ENCODE results near the gene GLI3. TPM values are rescaled to one million over a fixed set of nuclear protein-coding genes. Genes with fewer than 3 reads are reported as not detected.

The GLI3 gene
- total RNA-seq, 4 donors from 2014 or later: 8.6 to 12.6 (median 8.7) TPM

DNA sequence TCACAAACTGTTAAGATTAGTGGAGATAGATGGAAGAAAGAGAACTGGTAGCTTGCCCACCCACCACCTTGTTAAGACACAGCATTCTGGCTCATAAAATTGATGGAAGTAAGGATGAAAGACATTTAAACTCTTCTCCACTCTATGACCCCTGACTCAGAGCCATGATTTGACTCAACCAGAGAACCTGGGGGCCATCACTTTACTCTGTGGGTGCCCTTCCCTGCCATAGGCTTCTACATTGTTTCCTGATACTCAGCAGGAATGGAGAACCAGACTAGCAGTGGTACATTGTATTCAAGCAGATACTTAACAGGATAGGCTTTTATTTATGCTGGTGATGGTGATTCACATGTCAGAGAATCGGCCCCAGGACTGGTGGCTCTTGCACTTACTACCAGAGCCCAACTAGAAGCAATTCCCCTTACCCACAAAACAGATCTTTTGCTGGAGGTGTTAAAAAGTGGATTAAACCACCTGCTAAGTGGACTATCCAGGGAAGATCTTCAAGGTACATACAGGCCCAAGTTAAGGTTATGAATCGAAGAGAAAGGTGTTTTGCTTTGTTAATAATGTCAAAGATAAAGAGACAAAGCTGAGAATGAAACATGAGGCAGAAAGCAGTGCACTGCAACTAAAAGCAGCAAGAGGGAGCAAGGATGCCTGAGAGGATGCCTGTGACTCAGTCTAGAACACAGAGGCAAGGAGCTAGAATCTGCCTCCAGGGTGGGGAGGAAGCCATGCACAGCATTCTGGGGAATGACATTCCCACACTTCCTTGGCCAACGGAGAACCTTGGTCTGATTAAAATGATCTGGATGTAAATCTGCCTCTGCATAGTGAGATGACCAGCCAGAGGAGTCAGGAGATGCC is 36.0 kb upstream of the GLI3 start:
- Histone ChIP-seq H3K4me1 (no peaks in the 10 kb centered on the region), H3K27me3 (no peaks in the 10 kb centered on the region), H3K9me3 (no peaks in the 10 kb centered on the region), H3K27ac (no peak overlapping the region), H3K36me3 (no peaks in the 10 kb centered on the region), H3K4me3 (no peak overlapping the region)
- WGBS, 2 donors: 67 to 73% methylated on average over 3 of the region's 3 CpGs
- DNase-seq (ENCODE audit: low spot score in 2 of 2): no peak
- TF ChIP-seq, protein P1, sequence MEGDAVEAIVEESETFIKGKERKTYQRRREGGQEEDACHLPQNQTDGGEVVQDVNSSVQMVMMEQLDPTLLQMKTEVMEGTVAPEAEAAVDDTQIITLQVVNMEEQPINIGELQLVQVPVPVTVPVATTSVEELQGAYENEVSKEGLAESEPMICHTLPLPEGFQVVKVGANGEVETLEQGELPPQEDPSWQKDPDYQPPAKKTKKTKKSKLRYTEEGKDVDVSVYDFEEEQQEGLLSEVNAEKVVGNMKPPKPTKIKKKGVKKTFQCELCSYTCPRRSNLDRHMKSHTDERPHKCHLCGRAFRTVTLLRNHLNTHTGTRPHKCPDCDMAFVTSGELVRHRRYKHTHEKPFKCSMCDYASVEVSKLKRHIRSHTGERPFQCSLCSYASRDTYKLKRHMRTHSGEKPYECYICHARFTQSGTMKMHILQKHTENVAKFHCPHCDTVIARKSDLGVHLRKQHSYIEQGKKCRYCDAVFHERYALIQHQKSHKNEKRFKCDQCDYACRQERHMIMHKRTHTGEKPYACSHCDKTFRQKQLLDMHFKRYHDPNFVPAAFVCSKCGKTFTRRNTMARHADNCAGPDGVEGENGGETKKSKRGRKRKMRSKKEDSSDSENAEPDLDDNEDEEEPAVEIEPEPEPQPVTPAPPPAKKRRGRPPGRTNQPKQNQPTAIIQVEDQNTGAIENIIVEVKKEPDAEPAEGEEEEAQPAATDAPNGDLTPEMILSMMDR (IDR thresholded peaks at IDR 0.05): peak in 1 of 5 experiments; percentile 10
- TF ChIP-seq POLR2A (IDR thresholded peaks at IDR 0.05): no peak

DNA sequence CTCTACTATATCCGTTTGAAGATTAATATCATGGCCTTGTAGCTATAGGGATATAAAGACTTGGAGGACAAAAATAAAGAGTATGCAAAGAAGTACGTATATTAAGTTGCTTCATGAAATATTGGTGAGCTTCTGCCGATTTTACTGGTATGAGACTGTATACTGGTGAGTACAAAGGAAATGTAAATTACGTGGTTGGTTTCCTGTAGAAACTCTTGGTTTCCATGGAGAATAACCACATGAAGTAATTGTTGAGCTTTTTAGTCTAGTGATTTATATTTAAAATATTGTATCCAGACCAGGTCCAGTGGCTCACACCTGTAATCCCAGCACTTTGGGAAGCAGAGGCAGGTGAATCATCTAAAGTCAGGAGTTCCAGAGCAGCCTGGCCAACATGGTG is 32.2 kb upstream of the GLI3 start:
- Histone ChIP-seq H3K4me3 (no peak overlapping the region), H3K36me3 (no peaks in the 10 kb centered on the region), H3K27me3 (no peaks in the 10 kb centered on the region), H3K4me1 (no peaks in the 10 kb centered on the region), H3K27ac (no peak overlapping the region), H3K9me3 (no peaks in the 10 kb centered on the region)
- no peak for TF ChIP-seq EP300 (IDR thresholded peaks at IDR 0.05)
- TF ChIP-seq, protein P1 (IDR thresholded peaks at IDR 0.05): no peak
- TF ChIP-seq POLR2A (IDR thresholded peaks at IDR 0.05): no peak
- no peak for DNase-seq (ENCODE audit: low spot score in 2 of 2)
- 70 to 85% methylated on average over 4 of the region's 4 CpGs for WGBS, 2 donors

DNA sequence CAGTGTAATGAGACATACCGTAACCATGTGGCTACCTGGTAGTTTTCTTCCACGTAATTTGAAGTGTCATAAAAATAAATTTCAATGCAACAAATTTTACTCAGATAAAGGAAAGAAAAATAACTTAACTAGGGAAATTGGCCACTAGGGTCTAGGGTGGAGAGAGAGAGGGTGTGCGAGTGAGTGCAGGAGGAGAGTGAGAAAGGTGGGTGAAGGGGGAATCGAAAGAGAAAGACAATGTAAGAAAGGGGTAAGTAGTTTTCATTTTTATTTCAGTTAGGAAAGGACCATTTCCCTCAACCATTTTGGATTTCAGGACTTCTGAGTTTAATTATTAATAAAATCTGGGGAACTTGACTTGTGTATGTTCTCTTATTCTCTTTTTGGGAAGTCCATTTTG is 27.7 kb upstream of the GLI3 start:
- TF ChIP-seq POLR2A (IDR thresholded peaks at IDR 0.05) (no peak), EP300 (IDR thresholded peaks at IDR 0.05) (no peak)
- TF ChIP-seq, protein P1 (IDR thresholded peaks at IDR 0.05): no peak
- Histone ChIP-seq H3K4me1 (no peaks in the 10 kb centered on the region), H3K9me3 (no peaks in the 10 kb centered on the region), H3K27me3 (no peaks in the 10 kb centered on the region), H3K4me3 (no peak overlapping the region), H3K27ac (no peak overlapping the region), H3K36me3 (no peaks in the 10 kb centered on the region)
- 91 to 92% methylated on average over 4 of the region's 4 CpGs for WGBS, 2 donors
- DNase-seq (ENCODE audit: low spot score in 2 of 2): no peak

GRCh38 chr7:42263971-42264370 is 27.0 kb upstream of the GLI3 start:
- Histone ChIP-seq H3K4me3 (no peak overlapping the region), H3K36me3 (no peaks in the 10 kb centered on the region), H3K27me3 (no peaks in the 10 kb centered on the region), H3K27ac (no peak overlapping the region), H3K9me3 (no peaks in the 10 kb centered on the region), H3K4me1 (no peaks in the 10 kb centered on the region)
- TF ChIP-seq, protein P1 (IDR thresholded peaks at IDR 0.05): no peak
- no peak for TF ChIP-seq EP300 (IDR thresholded peaks at IDR 0.05)
- TF ChIP-seq POLR2A (IDR thresholded peaks at IDR 0.05): no peak
- WGBS, 2 donors: 73 to 88% methylated on average over 4 of the region's 4 CpGs
- no peak for DNase-seq (ENCODE audit: low spot score in 2 of 2)

DNA sequence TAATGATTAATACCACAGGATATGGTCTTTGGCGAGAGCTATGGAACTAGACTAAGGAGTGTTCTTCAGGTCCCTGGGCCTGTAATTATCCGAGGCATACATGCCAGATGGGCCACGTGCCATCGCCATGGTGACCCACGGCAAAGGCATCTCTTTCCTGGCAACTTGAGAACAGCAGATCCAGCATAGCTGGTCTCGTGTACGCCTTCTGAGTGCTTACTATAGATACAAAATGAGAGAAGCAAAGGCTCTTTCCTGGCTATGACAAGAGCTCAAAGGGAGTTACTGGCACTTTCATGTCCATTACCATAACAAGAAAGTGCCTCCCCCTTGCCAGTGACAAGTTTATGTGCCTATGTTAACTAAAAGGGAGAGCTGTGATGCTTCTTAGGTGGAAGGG is 26.0 kb upstream of the GLI3 start:
- H3K4me3 ChIP-seq: no peak overlapping the region
- no peaks in the 10 kb centered on the region for H3K4me1 ChIP-seq
- no peak overlapping the region for H3K27ac ChIP-seq
- no peaks in the 10 kb centered on the region for H3K9me3 ChIP-seq
- no peak for DNase-seq (ENCODE audit: low spot score in 2 of 2)
- TF ChIP-seq EP300 (IDR thresholded peaks at IDR 0.05) (no peak), POLR2A (IDR thresholded peaks at IDR 0.05) (no peak)
- TF ChIP-seq, protein P1 (IDR thresholded peaks at IDR 0.05): no peak
- 66 to 68% methylated on average over 7 of the region's 7 CpGs for WGBS, 2 donors
- H3K36me3 ChIP-seq: no peaks in the 10 kb centered on the region
- H3K27me3 ChIP-seq: no peaks in the 10 kb centered on the region

Measured in tibial nerve (tissue), 4 donors.